CD4-positive, alpha-beta T cell treated with Interleukin-6 for 4 hours (primary cell): ENCODE data around the gene C12orf54.
"Not testable (repeated sequence)": the region's sequence is repeated elsewhere in the genome, so short reads cannot be mapped to it uniquely, and the experiment has no call there.

ENCODE experiments used
- DNase-seq: peaks from one replicate; pipeline ENCODE4 v3.0.0-alpha.2; 2020; ENCODE audit warnings: mixed read lengths

Gene C12orf54

GRCh38 chr12:48482198-48482597, at the start of gene C12orf54:
TSS of gene C12orf54 (plus strand) at chr12:48482498. CDS start at chr12:48483297, 799 bp downstream.
- DNase-seq = no peak

DNA sequence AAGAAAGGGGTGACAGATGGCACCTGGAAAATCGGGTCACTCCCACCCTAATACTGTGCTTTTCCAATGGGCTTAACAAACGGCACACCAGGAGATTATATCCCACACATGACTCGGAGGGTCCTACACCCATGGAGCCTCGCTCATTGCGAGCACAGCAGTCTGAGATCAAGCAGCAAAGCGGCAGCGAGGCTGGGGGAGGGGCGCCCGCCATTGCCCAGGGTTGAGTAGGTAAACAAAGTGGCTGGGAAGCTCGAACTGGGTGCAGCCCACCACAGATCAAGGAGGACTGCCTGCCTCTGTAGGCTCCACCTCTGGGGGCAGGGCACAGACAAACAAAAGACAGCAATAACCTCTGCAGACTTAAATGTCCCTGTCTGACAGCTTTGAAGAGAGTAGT, 48.3 kb upstream of the C12orf54 start:
- not testable (repeated sequence) for DNase-seq

GRCh38 chr12:48441069-48441468, 41.2 kb upstream of the C12orf54 start:
- DNase-seq = no peak

- no peak for DNase-seq
Measured at GRCh38 chr12:48442179-48442847, 40.0 kb upstream of the C12orf54 start.

- DNase-seq = no peak
Measured at GRCh38 chr12:48445538-48445937, 36.8 kb upstream of the C12orf54 start.

DNA sequence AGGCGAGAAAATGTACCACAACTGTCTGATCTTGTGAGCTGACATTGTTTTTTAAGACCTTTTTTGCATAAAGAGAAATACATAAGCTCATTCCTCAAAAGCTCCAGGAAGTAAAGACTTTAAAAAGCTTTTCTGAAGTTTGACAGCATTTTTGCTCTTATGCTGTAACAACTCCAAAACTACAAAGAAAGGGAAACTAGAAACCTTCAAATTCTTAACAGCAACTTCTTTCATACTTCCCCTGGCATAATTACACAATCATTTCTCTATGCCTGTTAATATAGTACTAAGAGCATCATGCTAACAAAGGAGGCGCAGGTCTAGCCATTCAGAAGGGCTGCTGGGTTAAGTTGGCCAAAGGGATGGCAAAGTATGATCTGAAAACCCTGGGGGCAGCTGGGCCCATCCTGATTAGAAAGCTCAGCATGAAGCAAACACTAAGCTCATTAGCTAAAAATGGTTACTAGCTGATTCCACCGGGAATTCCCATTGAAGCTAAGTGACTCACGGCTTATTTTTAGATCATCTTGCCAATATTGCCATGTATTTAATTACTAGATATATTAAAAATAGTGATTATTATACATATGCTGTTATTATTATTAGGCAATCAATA, 36.0 kb upstream of the C12orf54 start:
- no peak for DNase-seq

DNA sequence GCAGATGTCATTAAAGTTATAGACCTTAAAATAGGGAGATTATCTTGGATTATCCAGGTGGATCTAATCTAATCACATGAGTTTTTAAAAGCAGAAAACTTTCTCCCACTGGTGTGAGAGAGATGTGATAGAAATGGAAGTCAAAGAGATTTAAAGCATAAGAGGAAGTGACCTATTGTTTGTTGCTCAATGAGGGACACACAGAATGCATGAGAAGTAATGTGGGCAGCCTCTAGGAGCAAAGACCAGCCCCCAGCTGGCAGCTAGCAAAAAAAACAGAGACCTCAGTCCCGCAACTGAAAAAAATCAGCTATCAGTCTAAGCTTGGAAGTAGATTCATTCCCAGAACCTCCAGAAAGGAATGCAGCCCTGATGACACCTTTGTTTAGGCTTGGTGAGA, 34.5 kb upstream of the C12orf54 start:
- DNase-seq = no peak

- DNase-seq = no peak
Measured at GRCh38 chr12:48451372-48451771, 30.9 kb upstream of the C12orf54 start.

- not testable (repeated sequence) for DNase-seq
Measured at GRCh38 chr12:48452961-48453360, 29.3 kb upstream of the C12orf54 start.

- DNase-seq = no peak
Measured at GRCh38 chr12:48454667-48455066, 27.6 kb upstream of the C12orf54 start.

- no peak for DNase-seq
Measured at GRCh38 chr12:48455116-48455515, 27.2 kb upstream of the C12orf54 start.

DNA sequence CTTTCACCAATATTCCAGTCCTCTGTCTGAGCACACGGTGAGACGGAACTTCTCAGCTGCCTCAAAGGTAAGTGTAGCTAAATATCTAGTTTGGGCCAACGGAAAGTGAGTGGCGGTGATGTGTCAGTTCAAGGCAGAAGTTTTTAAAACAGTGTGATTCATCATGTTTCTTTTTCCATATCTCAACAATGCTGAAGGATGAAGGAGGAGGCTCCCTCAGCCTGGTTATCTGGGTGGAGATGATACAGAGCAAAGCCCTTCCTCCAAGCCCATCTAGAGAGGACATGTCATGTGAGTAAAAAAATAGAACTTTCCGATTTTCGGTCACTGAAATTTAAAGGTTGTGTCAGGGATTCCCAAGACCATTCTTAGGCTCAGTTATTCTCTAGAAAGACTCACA, 23.0 kb upstream of the C12orf54 start:
- DNase-seq = no peak

DNA sequence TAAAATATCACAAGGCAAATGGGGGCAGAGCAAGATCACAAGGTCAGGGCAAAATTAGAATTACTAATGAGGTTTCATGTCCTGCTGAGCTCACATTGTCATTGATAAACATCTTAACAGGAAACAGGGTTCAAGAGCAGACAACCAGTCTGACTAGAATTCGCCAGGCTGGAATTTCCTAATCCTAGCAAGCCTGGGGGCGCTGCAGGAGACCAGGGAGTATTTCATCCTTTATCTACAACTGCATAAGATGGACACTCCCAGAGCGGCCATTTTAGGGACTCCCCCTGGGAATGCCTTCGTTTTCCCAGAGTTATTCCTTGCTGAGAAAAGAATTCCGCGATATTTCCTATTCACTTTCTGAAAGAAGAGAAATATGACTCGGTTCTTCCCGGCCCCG, 13.3 kb upstream of the C12orf54 start:
- DNase-seq = not testable (repeated sequence)

- DNase-seq = no peak
Measured at GRCh38 chr12:48472259-48472658, 10.0 kb upstream of the C12orf54 start, which contains the start of gene ANP32D. TSS of gene ANP32D (plus strand) at chr12:48472559. CDS start at chr12:48472665, 106 bp downstream.

GRCh38 chr12:48473061-48473460, 9.2 kb upstream of the C12orf54 start:
- no peak for DNase-seq

GRCh38 chr12:48474497-48474896, 7.8 kb upstream of the C12orf54 start:
- DNase-seq = not testable (repeated sequence)

DNA sequence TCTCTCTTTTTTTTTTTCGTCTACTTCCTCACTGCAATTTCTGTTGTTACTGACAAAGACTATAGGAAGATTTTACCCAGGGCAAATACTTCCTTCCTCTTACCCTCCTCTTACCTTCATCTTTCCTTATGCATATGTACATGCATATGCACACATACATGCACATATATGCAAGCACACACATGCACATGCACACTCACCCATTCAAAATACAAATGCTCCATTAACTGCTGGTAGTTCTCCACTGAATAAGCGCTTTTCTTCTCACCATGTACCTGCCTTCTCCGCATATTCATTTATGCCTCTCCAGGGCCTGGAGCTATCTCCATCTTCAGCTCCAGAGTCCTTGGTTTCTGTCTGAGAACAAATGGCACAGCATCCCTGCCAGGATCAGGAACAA, 632 bp downstream of the C12orf54 start:
- no peak for DNase-seq

DNA sequence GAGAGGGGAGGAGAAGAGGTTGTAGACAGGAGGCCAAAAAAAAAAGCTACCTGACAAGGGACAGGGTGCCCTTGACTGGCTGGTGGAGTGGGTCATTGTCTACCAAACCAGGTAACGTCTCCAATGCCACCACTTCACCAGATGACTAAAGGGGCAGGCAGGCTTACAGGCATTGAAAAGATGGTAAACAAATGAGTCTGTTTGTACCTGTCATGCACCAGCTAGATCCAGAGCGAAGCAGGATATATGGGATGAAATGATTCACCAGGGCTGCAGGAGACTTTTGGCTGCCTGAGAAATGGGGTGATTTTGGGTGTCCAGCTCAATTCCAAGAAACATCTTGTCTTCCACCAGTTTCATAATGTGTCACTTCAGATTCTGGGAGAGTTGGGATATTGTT, 4.0 kb downstream of the C12orf54 start:
- no peak for DNase-seq

DNA sequence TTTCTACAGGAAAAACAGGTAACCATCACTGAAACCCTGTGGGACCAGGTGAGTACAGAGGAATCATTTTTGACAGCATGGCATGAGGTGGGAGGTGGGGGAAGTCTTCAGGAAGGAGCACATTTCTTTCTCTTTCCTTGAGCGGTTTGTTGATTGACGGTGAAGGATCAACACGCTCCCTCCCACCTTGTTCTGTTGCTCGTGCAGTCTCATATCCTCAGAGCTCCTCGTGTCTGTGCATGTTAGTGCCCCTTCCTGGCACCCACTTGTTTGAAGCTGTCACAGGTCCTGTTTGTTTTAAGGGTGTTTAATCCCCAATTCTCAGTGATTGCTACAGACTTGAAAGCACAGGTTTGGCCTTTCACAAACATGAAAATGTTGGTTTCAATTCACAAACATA, 4.4 kb downstream of the C12orf54 start:
- no peak for DNase-seq

DNA sequence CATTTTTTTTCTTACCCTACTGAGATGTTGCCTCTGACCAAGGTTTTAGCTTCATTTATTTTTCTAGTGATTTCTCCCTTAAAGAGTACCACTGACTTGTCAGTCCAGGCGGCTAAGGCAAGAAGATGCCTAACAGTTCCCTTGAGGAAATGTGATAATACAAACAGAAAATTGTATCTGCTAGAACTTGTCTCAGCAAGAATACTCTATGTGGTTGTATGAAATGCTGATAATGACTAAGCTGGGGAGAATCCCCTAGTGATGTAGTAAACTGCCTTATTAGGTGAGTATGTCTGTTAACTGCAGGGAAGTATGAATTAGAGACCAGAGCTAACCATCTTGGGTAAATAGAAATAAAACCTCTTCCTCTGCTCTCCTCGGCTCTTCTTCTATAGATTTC, 6.7 kb downstream of the C12orf54 start:
- no peak for DNase-seq

- DNase-seq = not testable (repeated sequence)
Measured at GRCh38 chr12:48489456-48489855, 7.2 kb downstream of the C12orf54 start.

DNA sequence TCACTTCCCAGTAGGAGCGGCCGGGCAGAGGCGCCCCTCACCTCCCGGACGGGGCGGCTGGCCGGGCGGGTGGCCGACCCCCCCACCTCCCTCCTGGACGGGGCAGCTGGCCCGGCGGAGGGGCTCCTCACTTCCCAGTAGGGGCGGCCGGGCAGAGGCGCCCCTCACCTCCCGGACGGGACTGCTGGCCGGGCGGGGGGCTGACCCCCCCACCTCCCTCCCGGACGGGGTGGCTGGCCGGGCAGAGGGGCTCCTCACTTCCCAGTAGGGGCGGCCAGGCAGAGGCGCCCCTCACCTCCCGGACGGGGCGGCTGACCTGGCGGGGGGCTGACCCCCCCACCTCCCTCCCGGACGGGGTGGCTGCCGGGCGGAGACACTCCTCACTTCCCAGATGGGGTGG, 18.0 kb downstream of the C12orf54 start:
- DNase-seq = not testable (repeated sequence)

DNA sequence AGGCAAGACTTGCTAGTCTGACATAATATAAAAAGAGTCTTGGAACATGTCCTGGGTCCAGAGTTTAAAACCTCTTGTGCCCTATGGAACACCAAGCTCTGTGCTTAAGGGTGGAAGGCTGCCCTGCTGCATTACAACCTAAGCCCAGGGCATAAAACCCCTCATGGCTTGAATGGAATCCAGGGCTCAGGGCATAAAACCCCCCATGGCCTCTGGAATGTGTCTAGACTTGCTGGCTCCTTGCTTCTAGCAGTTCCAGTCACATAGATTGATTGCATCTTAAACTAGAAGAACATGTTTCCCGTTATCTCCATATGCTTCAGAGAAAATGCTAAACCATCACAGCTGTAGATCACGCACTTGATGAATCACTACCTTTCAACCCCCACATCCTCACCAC, 24.5 kb downstream of the C12orf54 start:
- DNase-seq = not testable (repeated sequence)

GRCh38 chr12:48508987-48509386, 26.7 kb downstream of the C12orf54 start:
- no peak for DNase-seq

- no peak for DNase-seq
Measured at GRCh38 chr12:48510111-48510510, 27.8 kb downstream of the C12orf54 start.
